Measurements from ENCODE around the gene PRKRA.
"Not testable (repeated sequence)": the region's sequence is repeated elsewhere in the genome, so short reads cannot be mapped to it uniquely, and the experiment has no call there.

PRKRA gene

GRCh38 chr2:178457390-178457886 lies 6.5 kb upstream of the PRKRA start:
- DNase-seq (ENCODE audit: low read depth in 2 of 2): no peak

- no peak for DNase-seq (ENCODE audit: low read depth in 2 of 2)
Observed at GRCh38 chr2:178455947-178456346, 5.0 kb upstream of the PRKRA start.

GRCh38 chr2:178452870-178453269 lies 1.9 kb upstream of the PRKRA start:
- no peak for DNase-seq (ENCODE audit: low read depth in 2 of 2)

GRCh38 chr2:178452334-178452733 lies 1.4 kb upstream of the PRKRA start:
- DNase-seq (ENCODE audit: low read depth in 2 of 2): no peak

- DNase-seq (ENCODE audit: low read depth in 2 of 2): no peak
Observed at GRCh38 chr2:178450524-178450773, 526 bp downstream of the PRKRA start.

- DNase-seq (ENCODE audit: low read depth in 2 of 2): no peak
Observed at GRCh38 chr2:178449700-178450523, 1.1 kb downstream of the PRKRA start.

- DNase-seq (ENCODE audit: low read depth in 2 of 2): no peak
Observed at GRCh38 chr2:178448968-178449661, 1.9 kb downstream of the PRKRA start.

GRCh38 chr2:178441426-178441825 lies 9.5 kb downstream of the PRKRA start:
- no peak for DNase-seq (ENCODE audit: low read depth in 2 of 2)

GRCh38 chr2:178436662-178437061 lies 14.3 kb downstream of the PRKRA start:
- no peak for DNase-seq (ENCODE audit: low read depth in 2 of 2)

- no peak for DNase-seq (ENCODE audit: low read depth in 2 of 2)
Observed at GRCh38 chr2:178429336-178429735, 21.6 kb downstream of the PRKRA start.

GRCh38 chr2:178428396-178428806 lies 22.6 kb downstream of the PRKRA start:
- DNase-seq (ENCODE audit: low read depth in 2 of 2): no peak

- DNase-seq (ENCODE audit: low read depth in 2 of 2): no peak
Observed at GRCh38 chr2:178427458-178427857, 23.5 kb downstream of the PRKRA start.

- DNase-seq (ENCODE audit: low read depth in 2 of 2): no peak
Observed at GRCh38 chr2:178426388-178426787, 24.6 kb downstream of the PRKRA start.

- no peak for DNase-seq (ENCODE audit: low read depth in 2 of 2)
Observed at GRCh38 chr2:178425255-178425827, 25.6 kb downstream of the PRKRA start.

GRCh38 chr2:178423746-178424145 lies 27.2 kb downstream of the PRKRA start:
- DNase-seq (ENCODE audit: low read depth in 2 of 2): not testable (repeated sequence)

GRCh38 chr2:178422097-178422496 lies 28.9 kb downstream of the PRKRA start:
- no peak for DNase-seq (ENCODE audit: low read depth in 2 of 2)

GRCh38 chr2:178420463-178420999 lies 30.4 kb downstream of the PRKRA start:
- DNase-seq (ENCODE audit: low read depth in 2 of 2): no peak

- no peak for DNase-seq (ENCODE audit: low read depth in 2 of 2)
Observed at GRCh38 chr2:178419123-178419522, 31.9 kb downstream of the PRKRA start.

GRCh38 chr2:178418426-178418825 lies 32.5 kb downstream of the PRKRA start:
- no peak for DNase-seq (ENCODE audit: low read depth in 2 of 2)

GRCh38 chr2:178417916-178418315 lies 33.1 kb downstream of the PRKRA start:
- DNase-seq (ENCODE audit: low read depth in 2 of 2): no peak

GRCh38 chr2:178415979-178416378 lies 35.0 kb downstream of the PRKRA start:
- DNase-seq (ENCODE audit: low read depth in 2 of 2): no peak
